Keratinocyte (primary cell): Measurements from ENCODE around the gene MAP3K1. TPM values are rescaled to one million over a fixed set of nuclear protein-coding genes. Genes with fewer than 3 reads are reported as not detected.
"Not testable (repeated sequence)": the region's sequence is repeated elsewhere in the genome, so short reads cannot be mapped to it uniquely, and the experiment has no call there.

Experiments used
- DNase-seq: peaks from one replicate; pipeline ENCODE4 v3.0.0-alpha.2; 2011; ENCODE audit warnings: low read depth, missing footprints, low spot score
- FAIRE-seq: peaks from 2 replicates; lab custom pipeline; 2011; peaks lifted over from hg19 to GRCh38; lab: Jason Lieb, UNC
- H2AFZ ChIP-seq: 2 replicates; pipeline ENCODE4 v1.6.0; 2012; ENCODE audit warnings: low read length, control low read depth, inconsistent platforms; ENCODE audit not compliant: control insufficient read depth
- H3K27ac ChIP-seq: 2 replicates; pipeline ENCODE4 v1.5.1; 2011; ENCODE audit warnings: low read length; ENCODE audit not compliant: control insufficient read depth, insufficient read depth
- H3K27me3 ChIP-seq: 3 replicates; pipeline ENCODE4 v1.6.0; 2011; ENCODE audit warnings: low read length; ENCODE audit not compliant: control insufficient read depth, insufficient read depth; ENCODE audit errors: extremely low read depth
- H3K36me3 ChIP-seq, 2 experiments: 2 replicates in 1 of 2; 3 replicates in 1 of 2; pipeline ENCODE4 v1.5.1; 2011; ENCODE audit warnings: low read length in 2 of 2, mild to moderate bottlenecking in 1 of 2; ENCODE audit not compliant: control insufficient read depth in 2 of 2, insufficient read depth in 2 of 2; ENCODE audit errors: extremely low read depth in 1 of 2
- H3K4me1 ChIP-seq: 3 replicates; pipeline ENCODE4 v1.5.1; 2011; ENCODE audit warnings: low read length; ENCODE audit not compliant: control insufficient read depth, insufficient read depth; ENCODE audit errors: extremely low read depth
- H3K4me2 ChIP-seq: 3 replicates; pipeline ENCODE4 v1.6.0; 2011; ENCODE audit warnings: low read depth, low read length; ENCODE audit not compliant: control insufficient read depth, insufficient read depth; ENCODE audit errors: extremely low read depth
- H3K4me3 ChIP-seq, 3 experiments: fragments of 200-600 bp in 1 of 3; sonication (generic) in 1 of 3; 2 replicates in 2 of 3; 3 replicates in 1 of 3; pipeline ENCODE4 v1.5.1; 2011 to 2016; ENCODE audit warnings: low read length in 3 of 3, mild to moderate bottlenecking in 3 of 3, control low read depth in 2 of 3, inconsistent platforms in 1 of 3, low read depth in 1 of 3, mixed read lengths in 1 of 3, mixed run types in 1 of 3, moderate library complexity in 1 of 3; ENCODE audit not compliant: control insufficient read depth in 2 of 3, insufficient read depth in 2 of 3; ENCODE audit errors: extremely low read depth in 1 of 3
- H3K79me2 ChIP-seq: 2 replicates; pipeline ENCODE4 v1.6.0; 2012; ENCODE audit warnings: low read length; ENCODE audit not compliant: control insufficient read depth, insufficient read depth
- H3K9ac ChIP-seq: 3 replicates; pipeline ENCODE4 v1.6.0; 2011; ENCODE audit warnings: low read length; ENCODE audit not compliant: control insufficient read depth, insufficient read depth; ENCODE audit errors: extremely low read depth
- H3K9me1 ChIP-seq: 3 replicates; pipeline ENCODE4 v1.6.0; 2011; ENCODE audit warnings: low read length; ENCODE audit not compliant: control insufficient read depth, insufficient read depth; ENCODE audit errors: extremely low read depth
- H3K9me3 ChIP-seq: 2 replicates; pipeline ENCODE4 v1.5.1; 2012; ENCODE audit warnings: low read depth, low read length; ENCODE audit not compliant: control insufficient read depth
- H4K20me1 ChIP-seq: 3 replicates; pipeline ENCODE4 v1.6.0; 2011; ENCODE audit warnings: low read length; ENCODE audit not compliant: control insufficient read depth, insufficient read depth; ENCODE audit errors: extremely low read depth
- CTCF ChIP-seq, 3 experiments: IDR thresholded peaks in 1 of 3; conservative IDR thresholded peaks in 1 of 3; optimal IDR thresholded peaks in 1 of 3; 2 replicates in 2 of 3; 3 replicates in 1 of 3; pipeline versions ENCODE3 to v1.5.1; 2011; ENCODE audit warnings: low read length in 3 of 3, mild to moderate bottlenecking in 3 of 3, moderate library complexity in 2 of 3, control low read depth in 1 of 3, inconsistent platforms in 1 of 3; ENCODE audit not compliant: insufficient read depth in 2 of 3; ENCODE audit errors: extremely low read depth in 1 of 3
- EZH2 ChIP-seq: IDR thresholded peaks from one replicate; pipeline ENCODE4 v1.6.1; 2012; ENCODE audit warnings: inconsistent platforms, mild to moderate bottlenecking, low read length, moderate library complexity
- dilution Hi-C: fragments of 300-500 bp; cut with MboI; formaldehyde crosslinking; loops from one replicate; pipeline ENCODE4 v1.7.0; 2020; ENCODE audit warnings: low sequenced_read_pairs; ENCODE audit not compliant: extremely low pct_ligation_motif_present
- polyA plus RNA-seq, 5 experiments: library from polyadenylated mRNA; depleted of rRNA in 3 of 5; stranded (reverse) in 3 of 5; stranded (forward) in 1 of 5; unstranded in 1 of 5; fragments of >200 nt; gene quantifications; 1 replicate in 1 of 5; 2 replicates in 3 of 5; 3 replicates in 1 of 5; pipeline versions ENCODE4 v1.2.1 to v1.2.3, GENCODE V29; 2011 to 2012; ENCODE audit warnings: missing spikeins in 2 of 5, low read depth in 1 of 5, low replicate concordance in 1 of 5

MAP3K1 gene
- polyA plus RNA-seq, 1 donor (not counting 4 experiments of a cell fraction or from before 2014, with no cell fraction given), result 8.0 TPM

GRCh38 chr5:56819060-56819881 lies 3.9 kb downstream of the MAP3K1 start:
- DNase-seq, result no peak
- dilution Hi-C loops, result no loop called here
- Histone ChIP-seq H3K79me2 (peaks cover 79% of the 10 kb centered on the region), H3K9me3 (no peaks in the 10 kb centered on the region), H3K9ac (peak overlapping the region; percentile 41), H3K36me3 (no peaks in the 10 kb centered on the region), H3K4me3 (peak overlapping the region in 2 of 3 experiments; percentile 39 to 44), H3K27me3 (no peaks in the 10 kb centered on the region), H3K4me2 (peak overlapping the region; percentile 87), H3K27ac (peak overlapping the region; percentile 60), H4K20me1 (no peaks in the 10 kb centered on the region), H2AFZ (peak overlapping the region; percentile 40), H3K9me1 (no peaks in the 10 kb centered on the region), H3K4me1 (peaks cover 35% of the 10 kb centered on the region)
- TF ChIP-seq CTCF (optimal IDR thresholded peaks at IDR 0.05 in 1 of 3, IDR thresholded peaks at IDR 0.05 in 1 of 3, conservative IDR thresholded peaks at IDR 0.05 in 1 of 3; ENCODE audit: extremely low read depth in 1 of 3, insufficient read depth in 2 of 3, low read length in 3 of 3) (no peak), EZH2 (no peak)
- FAIRE-seq, result no peak

GRCh38 chr5:56821868-56822267 lies 6.5 kb downstream of the MAP3K1 start:
- Histone ChIP-seq H3K79me2 (peaks cover 89% of the 10 kb centered on the region), H3K4me1 (peaks cover 40% of the 10 kb centered on the region)
- FAIRE-seq, DNase-seq, H3K4me3 ChIP-seq, H2AFZ ChIP-seq, H3K27ac ChIP-seq, H3K4me2 ChIP-seq, H3K9me3 ChIP-seq, H3K9ac ChIP-seq, H4K20me1 ChIP-seq, H3K36me3 ChIP-seq, H3K27me3 ChIP-seq, dilution Hi-C loops, H3K9me1 ChIP-seq: not testable (repeated sequence)
